HG02759 (cell line): Measurements from ENCODE around the gene BBOX1.
"Not testable (repeated sequence)": the region's sequence is repeated elsewhere in the genome, so short reads cannot be mapped to it uniquely, and the experiment has no call there.

ENCODE experiments used
- ATAC-seq: cut with Tn5 transposase; IDR thresholded peaks from one replicate; pipeline ENCODE4 v1.9.1; 2021; ENCODE audit warnings: mild to moderate bottlenecking, moderate library complexity; ENCODE audit not compliant: unreplicated experiment

The BBOX1 gene

GRCh38 chr11:27122001-27122400 lies 81.4 kb downstream of the BBOX1 start:
- ATAC-seq = no peak

DNA sequence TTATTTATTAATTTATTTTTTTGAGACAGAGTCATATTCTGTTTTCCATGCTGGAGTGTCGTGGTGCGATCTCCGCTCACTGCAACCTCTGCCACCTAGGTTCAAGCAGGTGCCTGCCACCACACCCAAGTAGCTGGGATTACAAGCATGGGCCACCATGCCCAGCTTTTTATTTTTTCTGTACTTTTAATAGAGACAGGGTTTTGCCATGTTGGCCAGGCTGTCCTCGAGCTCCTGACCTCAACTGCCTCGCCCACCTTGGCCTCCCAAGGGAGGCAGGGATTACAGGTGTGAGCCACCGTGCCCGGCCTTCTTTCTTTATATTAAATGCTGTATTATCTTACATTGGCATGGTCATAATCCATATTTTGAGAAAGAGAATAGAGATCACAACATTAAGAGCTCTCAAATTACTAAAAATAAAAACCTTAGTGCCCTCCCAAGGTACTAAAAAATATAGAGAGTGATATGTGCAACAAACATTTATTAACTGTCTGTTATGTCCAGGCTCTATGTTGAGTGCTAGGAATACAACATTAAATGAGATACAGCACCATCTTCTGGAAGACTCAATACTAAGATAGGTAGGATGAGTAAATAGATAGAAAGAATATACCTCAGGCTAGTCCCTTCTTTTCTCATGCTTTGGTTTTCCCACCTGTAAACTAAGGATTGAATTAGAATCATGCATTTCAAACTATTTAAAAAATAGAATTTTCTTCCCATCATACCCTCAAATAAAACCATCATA lies 84.1 kb downstream of the BBOX1 start:
- ATAC-seq = no peak

GRCh38 chr11:27129686-27130085 lies 89.1 kb downstream of the BBOX1 start:
- ATAC-seq = no peak

DNA sequence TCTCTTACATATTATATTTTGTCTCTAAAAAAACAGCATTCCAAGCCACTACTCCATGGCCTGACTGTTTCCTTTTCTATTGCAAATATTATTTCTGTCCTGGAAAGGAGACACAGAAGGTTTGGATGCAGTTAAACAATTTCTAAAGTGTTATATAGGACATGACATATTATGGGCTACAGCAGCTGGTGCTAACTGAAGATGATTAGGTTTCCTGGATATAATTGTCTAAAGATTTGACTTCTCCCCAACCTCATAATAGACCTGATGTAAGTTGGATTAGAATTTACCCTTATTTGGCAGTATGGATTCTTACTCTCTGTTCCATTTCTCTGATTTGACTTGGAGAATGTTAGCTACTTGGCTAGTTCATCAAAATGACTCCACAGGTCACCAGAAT lies 90.2 kb downstream of the BBOX1 start:
- no peak for ATAC-seq

- ATAC-seq = not testable (repeated sequence)
Measured at GRCh38 chr11:27135924-27136329, 95.3 kb downstream of the BBOX1 start.

DNA sequence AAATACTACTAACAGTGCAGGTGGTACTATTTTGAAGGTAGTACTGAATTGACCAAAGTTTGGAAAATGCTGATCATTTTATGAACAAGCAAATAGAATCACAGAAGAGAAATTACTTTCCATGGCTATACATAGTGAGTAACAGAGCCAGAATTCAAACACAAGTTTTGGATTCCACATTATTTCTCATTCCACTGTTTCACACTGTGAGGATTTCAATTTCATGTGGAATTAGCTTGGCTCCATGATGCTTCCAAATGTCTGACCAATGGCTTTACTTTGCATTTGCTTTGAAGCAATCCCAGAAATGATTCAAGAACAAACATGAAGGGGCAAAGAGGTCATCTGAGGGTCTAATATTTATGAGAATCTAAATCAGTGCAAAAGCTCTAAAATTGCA lies 98.1 kb downstream of the BBOX1 start:
- ATAC-seq = no peak

GRCh38 chr11:27139742-27140367 lies 99.2 kb downstream of the BBOX1 start:
- no peak for ATAC-seq

DNA sequence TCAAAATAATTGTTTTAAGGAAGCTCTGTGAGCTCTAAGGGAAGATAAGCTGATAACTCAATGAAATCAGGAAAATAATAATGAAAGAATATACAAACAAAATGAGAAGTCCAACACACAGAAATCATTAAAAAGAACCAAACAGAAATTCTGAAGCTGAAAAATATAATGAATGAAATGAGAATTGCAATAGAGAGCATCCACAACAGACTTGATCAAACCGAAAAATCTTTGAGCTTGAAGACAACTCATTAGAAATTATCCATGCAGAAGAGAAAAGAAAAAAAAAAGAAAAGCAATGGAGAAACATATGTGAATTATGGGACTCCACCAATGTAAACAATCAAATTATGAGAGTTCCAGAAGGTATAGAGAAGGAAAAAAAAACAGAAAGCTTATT lies 101.0 kb downstream of the BBOX1 start:
- no peak for ATAC-seq

GRCh38 chr11:27147916-27148315 lies 107.3 kb downstream of the BBOX1 start:
- no peak for ATAC-seq

GRCh38 chr11:27148506-27148905 lies 107.9 kb downstream of the BBOX1 start:
- ATAC-seq = no peak

DNA sequence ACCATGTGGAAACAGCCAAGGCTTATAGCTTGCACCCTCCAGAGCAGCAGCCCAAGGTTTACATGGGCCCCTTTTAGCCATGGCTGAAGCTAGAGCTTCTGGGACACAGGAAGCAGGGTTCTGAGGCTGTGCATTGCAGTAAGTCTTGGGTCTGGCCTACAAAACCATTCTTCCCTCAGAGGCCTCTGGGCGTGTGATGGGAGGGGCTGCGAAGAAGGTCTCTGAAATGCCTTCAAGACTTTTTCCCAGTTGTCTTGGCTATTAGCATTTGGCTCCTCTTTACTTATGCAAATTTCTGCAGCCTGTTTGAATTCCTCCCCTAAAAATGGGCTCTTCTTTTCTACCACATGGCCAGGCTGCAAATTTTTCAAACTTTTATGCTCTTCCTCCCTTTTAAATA lies 109.5 kb downstream of the BBOX1 start:
- ATAC-seq = no peak

- no peak for ATAC-seq
Measured at GRCh38 chr11:27153136-27153535, 112.5 kb downstream of the BBOX1 start.

- peak; percentile 79 for ATAC-seq
Measured at GRCh38 chr11:27158456-27159334, 118.1 kb downstream of the BBOX1 start.

GRCh38 chr11:27159335-27159679 lies 118.7 kb downstream of the BBOX1 start:
- ATAC-seq = no peak

GRCh38 chr11:27161071-27161470 lies 120.5 kb downstream of the BBOX1 start:
- ATAC-seq = no peak

DNA sequence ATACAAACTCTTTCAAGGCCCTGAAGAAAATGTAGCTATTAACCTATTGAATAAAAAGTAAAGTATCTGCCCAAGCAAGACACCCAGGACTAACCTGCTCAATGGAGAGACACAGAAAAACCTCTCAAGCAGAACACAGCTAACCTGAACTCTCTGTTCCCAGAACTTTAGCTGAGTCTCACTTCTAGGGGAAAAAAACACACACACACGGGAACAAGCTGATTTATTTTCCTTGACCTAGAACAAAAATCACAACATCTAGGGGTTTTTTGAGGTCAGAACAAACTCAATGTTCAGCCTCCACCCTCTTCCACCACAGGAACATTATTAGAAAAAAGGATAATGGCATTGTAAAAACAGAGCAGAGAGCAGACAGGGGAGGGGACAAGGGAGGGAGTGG lies 121.6 kb downstream of the BBOX1 start:
- ATAC-seq = no peak

- no peak for ATAC-seq
Measured at GRCh38 chr11:27166130-27166529, 125.5 kb downstream of the BBOX1 start.

- no peak for ATAC-seq
Measured at GRCh38 chr11:27171376-27171958, 130.9 kb downstream of the BBOX1 start.

DNA sequence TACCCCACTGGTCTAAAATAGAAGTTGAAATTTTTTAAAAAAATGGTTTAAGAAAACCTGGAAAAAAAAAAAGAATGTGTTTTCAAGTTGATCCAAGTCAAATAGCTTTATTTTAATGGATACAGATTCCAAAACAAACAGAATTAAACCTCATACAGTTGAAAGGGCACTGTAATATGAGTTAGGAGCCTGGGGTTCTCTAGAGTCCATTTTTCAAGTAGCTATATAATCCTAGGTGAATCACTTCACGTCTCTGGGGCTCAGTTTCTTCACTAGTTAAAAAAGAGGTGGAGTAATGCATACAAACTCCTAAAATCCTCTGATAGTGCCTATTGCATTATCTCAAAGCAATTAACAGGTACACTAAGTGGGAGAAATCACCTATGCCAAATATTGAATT lies 132.9 kb downstream of the BBOX1 start:
- no peak for ATAC-seq

DNA sequence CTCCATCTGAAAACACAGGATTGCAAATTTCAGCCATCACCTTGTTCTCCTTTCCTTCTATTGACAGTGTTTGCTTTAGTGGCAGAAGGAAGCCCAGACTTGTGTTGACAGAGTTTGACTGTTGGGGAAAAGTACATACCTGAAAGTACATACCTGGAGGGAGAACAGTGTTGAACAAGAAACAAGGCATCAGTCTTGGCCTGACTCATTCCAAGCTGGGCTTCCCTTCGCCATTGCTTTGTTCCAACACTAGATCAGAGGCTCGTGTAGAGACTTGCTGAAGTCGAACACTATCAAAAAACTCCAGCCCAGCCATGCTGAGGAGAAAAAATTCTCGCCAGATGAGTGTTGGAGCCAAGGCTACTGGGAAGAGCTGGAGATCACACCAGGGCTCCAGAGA lies 133.4 kb downstream of the BBOX1 start:
- ATAC-seq = no peak

- ATAC-seq = no peak
Measured at GRCh38 chr11:27174672-27175210, 134.1 kb downstream of the BBOX1 start.
